GM23248 (cell line): ENCODE data around the gene SDK2. TPM values are rescaled to one million over a fixed set of nuclear protein-coding genes. Genes with fewer than 3 reads are reported as not detected.

Experiments used
- DNase-seq: peaks from one replicate; pipeline ENCODE4 v3.0.0-alpha.2; 2015
- H2AFZ ChIP-seq: fragments of 200-600 bp; sonication (generic); 2 replicates; pipeline ENCODE4 v1.6.1; 2016; ENCODE audit warnings: antibody characterized with exemption
- H3F3A ChIP-seq: fragments of 200-600 bp; sonication (generic); 2 replicates; pipeline ENCODE4 v1.6.1; 2016; ENCODE audit warnings: mild to moderate bottlenecking, antibody characterized with exemption, mixed run types; ENCODE audit not compliant: insufficient read depth
- H3K27ac ChIP-seq: fragments of 200-600 bp; sonication (generic); 2 replicates; pipeline ENCODE4 v1.5.1; 2016; ENCODE audit warnings: mild to moderate bottlenecking
- H3K27me3 ChIP-seq: fragments of 200-600 bp; sonication (generic); replicated peaks from 2 replicates; pipeline ENCODE4 v1.6.1; 2016; ENCODE audit warnings: mild to moderate bottlenecking; ENCODE audit not compliant: insufficient read depth
- H3K36me3 ChIP-seq: fragments of 200-600 bp; sonication (generic); 2 replicates; pipeline ENCODE4 v1.6.1; 2016; ENCODE audit warnings: low read depth, mild to moderate bottlenecking
- H3K4me1 ChIP-seq: fragments of 200-600 bp; sonication (generic); 2 replicates; pipeline ENCODE4 v1.6.1; 2016; ENCODE audit warnings: mild to moderate bottlenecking; ENCODE audit not compliant: insufficient read depth
- H3K4me2 ChIP-seq: fragments of 200-600 bp; sonication (generic); one replicate; pipeline ENCODE4 v1.6.1; 2016; ENCODE audit warnings: mild to moderate bottlenecking; ENCODE audit not compliant: unreplicated experiment
- H3K4me3 ChIP-seq: fragments of 200-600 bp; sonication (generic); 2 replicates; pipeline ENCODE4 v1.5.1; 2016; ENCODE audit warnings: mild to moderate bottlenecking
- H3K79me2 ChIP-seq: fragments of 200-600 bp; sonication (generic); 2 replicates; pipeline ENCODE4 v1.6.1; 2016; ENCODE audit warnings: mild to moderate bottlenecking; ENCODE audit not compliant: insufficient read depth
- H3K9ac ChIP-seq: fragments of 200-600 bp; sonication (generic); 2 replicates; pipeline ENCODE4 v1.6.1; 2016; ENCODE audit warnings: mild to moderate bottlenecking
- H3K9me2 ChIP-seq: fragments of 200-600 bp; sonication (generic); 2 replicates; pipeline ENCODE4 v1.6.1; 2016; ENCODE audit warnings: mixed run types, mild to moderate bottlenecking, moderate library complexity; ENCODE audit not compliant: insufficient read depth
- H3K9me3 ChIP-seq: fragments of 200-600 bp; sonication (generic); one replicate; pipeline ENCODE4 v1.6.1; 2017; ENCODE audit warnings: low read depth
- H4K20me1 ChIP-seq: fragments of 200-600 bp; sonication (generic); 2 replicates; pipeline ENCODE4 v1.6.0; 2016; ENCODE audit not compliant: insufficient read depth
- EZH2 ChIP-seq: fragments of 200-600 bp; sonication (generic); IDR thresholded peaks from 2 replicates; pipeline ENCODE4 v1.6.1; 2018; ENCODE audit warnings: antibody characterized with exemption, mild to moderate bottlenecking; ENCODE audit not compliant: insufficient read depth, poor library complexity, severe bottlenecking
- EZH2phosphoT487 ChIP-seq: fragments of 200-600 bp; sonication (generic); IDR thresholded peaks from 2 replicates; pipeline ENCODE4 v1.6.1; 2018; ENCODE audit warnings: antibody characterized with exemption, moderate library complexity, mild to moderate bottlenecking, low read depth; ENCODE audit not compliant: insufficient read depth
- WGBS, 2 experiments: methylation state at CpG; one replicate each; pipeline ENCODE4 v1.1.6; 2015 to 2017; ENCODE audit warnings: low lambda C conversion rate in 2 of 2, low coverage in 1 of 2; ENCODE audit errors: missing lambda C conversion rate in 2 of 2; 5-methylcytosine and 5-hydroxymethylcytosine counted together
- in situ Hi-C: fragments of 300-500 bp; cut with MboI; formaldehyde crosslinking; loops from 2 replicates; pipeline ENCODE4 v1.15.0; 2020
- polyA plus RNA-seq: library from polyadenylated mRNA; unstranded; fragments of >200 nt; fragmentation: Nextera tagmentation; extraction: Ambion mirVana; gene quantifications from 2 replicates; pipeline ENCODE4 v1.2.1, GENCODE V29; 2016
- total RNA-seq: library from RNA; depleted of rRNA; stranded (reverse); fragments of >200 nt; shearing (Covaris generic); gene quantifications from 2 replicates; pipeline ENCODE4 v1.2.3, GENCODE V29; 2014

The SDK2 gene
- total and polyA plus RNA-seq, 2 experiments from 2014 or later, result under 0.01 to 0.03 TPM

DNA sequence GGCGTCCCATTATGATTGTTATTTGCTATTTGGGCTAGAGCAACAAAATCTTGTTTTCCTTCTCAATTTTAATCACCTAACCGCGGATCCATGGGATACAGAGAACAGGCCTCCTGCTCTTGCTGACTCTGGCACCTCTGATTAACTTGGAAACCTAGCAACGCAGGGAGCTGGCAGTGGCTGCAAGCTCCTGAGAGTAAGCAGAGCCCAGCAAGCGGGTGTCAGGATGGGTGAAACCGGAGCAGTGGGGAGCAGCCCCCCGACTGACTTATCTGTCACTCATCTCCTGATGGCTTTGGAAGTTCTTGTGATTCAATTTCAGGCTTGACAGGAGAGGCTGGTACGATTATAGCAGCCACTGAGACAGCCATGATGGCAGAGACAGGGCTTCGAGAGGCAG lies 286.9 kb downstream of the SDK2 start:
- no peaks in the 10 kb centered on the region for H3K79me2 ChIP-seq
- H3K27me3 ChIP-seq, result no peaks in the 10 kb centered on the region; the same call in 1 of the 2 replicates
- no peaks in the 10 kb centered on the region for H3F3A ChIP-seq
- H3K4me2 ChIP-seq, result no peak overlapping the region
- TF ChIP-seq EZH2phosphoT487 (no peak), EZH2 (no peak)
- no peak overlapping the region for H3K4me3 ChIP-seq
- no peaks in the 10 kb centered on the region for H3K9me3 ChIP-seq
- H3K4me1 ChIP-seq, result no peaks in the 10 kb centered on the region
- in situ Hi-C loops, result loop anchor here (25.0 kb wide), 2 partner anchors 645 to 770 kb away; no protein-coding TSS in a partner anchor
- no peaks in the 10 kb centered on the region for H3K36me3 ChIP-seq
- H3K27ac ChIP-seq, result no peak overlapping the region
- no peaks in the 10 kb centered on the region for H4K20me1 ChIP-seq
- no peak overlapping the region for H3K9ac ChIP-seq
- 79% methylated on average over 9 of the region's 9 CpGs for WGBS, 2 experiments
- no peak for DNase-seq
- no peaks in the 10 kb centered on the region for H3K9me2 ChIP-seq
- H2AFZ ChIP-seq, result no peak overlapping the region

DNA sequence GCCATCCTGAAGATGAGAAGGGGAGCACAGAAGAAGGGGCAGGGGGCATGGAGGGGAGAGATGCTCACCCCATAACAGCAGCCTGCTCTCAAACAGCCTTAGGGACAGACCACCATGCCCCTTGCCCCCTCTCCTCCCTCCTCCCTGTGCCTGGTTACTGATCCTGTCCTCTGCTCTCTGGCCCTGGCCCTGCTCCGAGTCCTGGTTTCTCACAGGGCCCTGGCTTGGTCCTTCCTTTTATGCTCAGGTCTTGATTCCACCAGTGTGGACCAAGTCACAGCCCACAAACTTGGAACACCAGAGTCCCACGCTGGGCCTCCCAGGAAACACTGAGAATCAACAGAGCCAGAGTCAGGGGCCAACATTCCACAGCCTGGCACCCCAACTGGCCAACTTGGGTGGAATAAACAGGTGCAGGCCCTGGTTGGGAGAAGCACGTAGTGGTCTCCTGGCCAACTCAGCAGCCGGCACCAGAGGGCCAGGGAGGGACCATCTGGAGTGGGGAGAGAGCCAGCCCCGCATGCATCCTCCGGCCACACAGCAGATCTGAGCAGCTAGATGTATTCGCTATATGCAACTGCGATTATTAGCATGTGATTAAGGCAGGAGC lies 287.6 kb downstream of the SDK2 start:
- Histone ChIP-seq H3K9ac (no peak overlapping the region), H3K27me3 (no peaks in the 10 kb centered on the region; the same call in 1 of the 2 replicates), H2AFZ (no peak overlapping the region), H4K20me1 (no peaks in the 10 kb centered on the region), H3K4me3 (no peak overlapping the region), H3F3A (no peaks in the 10 kb centered on the region), H3K4me1 (no peaks in the 10 kb centered on the region), H3K9me3 (no peaks in the 10 kb centered on the region), H3K4me2 (no peak overlapping the region), H3K27ac (no peak overlapping the region), H3K9me2 (no peaks in the 10 kb centered on the region), H3K36me3 (no peaks in the 10 kb centered on the region), H3K79me2 (no peaks in the 10 kb centered on the region)
- 78 to 81% methylated on average over 8 of the region's 8 CpGs for WGBS, 2 experiments
- TF ChIP-seq EZH2, result no peak
- TF ChIP-seq EZH2phosphoT487, result no peak
- DNase-seq, result no peak
- in situ Hi-C loops, result loop anchor here (25.0 kb wide), 2 partner anchors 644 to 769 kb away; no protein-coding TSS in a partner anchor

DNA sequence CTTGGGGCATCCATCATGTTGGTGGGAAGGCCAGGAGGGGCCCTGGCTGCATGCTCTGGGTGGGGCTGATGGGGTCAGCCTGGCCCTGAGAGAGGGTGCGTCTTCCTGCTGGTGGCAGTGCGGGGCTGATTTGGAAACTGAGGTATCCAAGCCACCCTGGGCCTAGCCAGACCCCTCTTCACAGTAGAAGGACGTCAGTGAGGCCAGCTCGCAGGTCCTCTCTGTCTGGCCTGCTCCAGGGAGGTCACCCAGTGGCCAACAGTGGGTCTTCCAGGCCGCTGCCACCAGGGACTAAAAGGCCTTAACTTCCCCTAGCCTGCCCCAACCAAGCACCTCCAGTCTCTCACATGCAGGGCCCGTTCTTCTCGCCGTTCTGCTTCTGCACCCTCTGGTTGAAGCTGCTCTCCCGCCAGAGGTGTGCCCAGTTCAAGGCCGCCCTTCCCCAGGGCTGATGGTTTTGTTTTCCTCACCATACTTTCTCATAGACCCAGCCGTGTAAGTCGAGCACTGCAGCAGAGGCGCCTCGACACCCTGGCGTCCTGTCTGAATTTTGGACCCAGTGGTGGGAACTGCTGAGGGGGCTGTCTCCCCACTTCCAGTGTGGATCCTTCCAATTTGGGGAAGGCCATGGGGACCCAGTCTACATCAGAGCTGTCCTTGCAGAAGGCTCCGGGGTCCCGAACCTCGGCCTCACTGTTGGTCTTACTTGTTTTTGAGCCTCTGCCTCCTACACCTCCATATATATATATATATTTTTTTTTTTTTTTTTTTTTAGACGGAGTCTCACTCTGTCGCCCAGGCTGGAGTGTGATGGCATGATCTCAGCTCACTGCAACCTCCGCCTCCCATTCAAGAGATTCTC lies 289.6 kb downstream of the SDK2 start:
- Histone ChIP-seq H3K27me3 (no peaks in the 10 kb centered on the region; the same call in 1 of the 2 replicates), H3K4me2 (no peak overlapping the region), H3F3A (no peaks in the 10 kb centered on the region), H3K9me2 (no peaks in the 10 kb centered on the region), H3K36me3 (no peaks in the 10 kb centered on the region), H3K4me3 (no peak overlapping the region), H2AFZ (no peak overlapping the region), H3K4me1 (no peaks in the 10 kb centered on the region), H4K20me1 (no peaks in the 10 kb centered on the region), H3K27ac (no peak overlapping the region), H3K79me2 (no peaks in the 10 kb centered on the region), H3K9me3 (no peaks in the 10 kb centered on the region), H3K9ac (no peak overlapping the region)
- 93% methylated on average over 19 to 20 of the region's 21 CpGs for WGBS, 2 experiments
- in situ Hi-C loops, result loop anchor here (25.0 kb wide), 2 partner anchors 642 to 767 kb away; no protein-coding TSS in a partner anchor
- no peak for DNase-seq
- TF ChIP-seq EZH2, result no peak
- no peak for TF ChIP-seq EZH2phosphoT487

GRCh38 chr17:73352261-73352660 lies 292.0 kb downstream of the SDK2 start:
- no peaks in the 10 kb centered on the region for H3K9me2 ChIP-seq
- no peaks in the 10 kb centered on the region for H3K36me3 ChIP-seq
- H3K27me3 ChIP-seq, result no peaks in the 10 kb centered on the region
- H3K4me2 ChIP-seq, result no peak overlapping the region
- TF ChIP-seq EZH2 (no peak), EZH2phosphoT487 (no peak)
- in situ Hi-C loops, result loop anchor here (25.0 kb wide), 2 partner anchors 640 to 765 kb away; no protein-coding TSS in a partner anchor
- WGBS, 2 experiments, result 92 to 94% methylated on average over 12 to 13 of the region's 13 CpGs
- H3K27ac ChIP-seq, result no peak overlapping the region
- no peak for DNase-seq
- H4K20me1 ChIP-seq, result no peaks in the 10 kb centered on the region
- H3F3A ChIP-seq, result no peaks in the 10 kb centered on the region
- H3K9me3 ChIP-seq, result no peaks in the 10 kb centered on the region
- no peaks in the 10 kb centered on the region for H3K79me2 ChIP-seq
- no peaks in the 10 kb centered on the region for H3K4me1 ChIP-seq
- H3K4me3 ChIP-seq, result no peak overlapping the region
- no peak overlapping the region for H2AFZ ChIP-seq
- H3K9ac ChIP-seq, result no peak overlapping the region
